Suprapubic skin (tissue), 4 donors: Measurements from ENCODE around the gene SLC38A10. TPM values are rescaled to one million over a fixed set of nuclear protein-coding genes. Genes with fewer than 3 reads are reported as not detected.
"Not testable (repeated sequence)": the region's sequence is repeated elsewhere in the genome, so short reads cannot be mapped to it uniquely, and the experiment has no call there.

Experiments used
- DNase-seq, 2 donors: peaks; one replicate each; pipeline ENCODE4 v3.0.0-alpha.2; 2019; ENCODE audit warnings: low spot score in 2 of 2
- H3K27ac ChIP-seq: fragments of 200-600 bp; sonication (generic); one replicate; pipeline ENCODE4 v1.5.1; 2019
- H3K27me3 ChIP-seq: fragments of 200-600 bp; sonication (generic); one replicate; pipeline ENCODE4 v1.5.1; 2019
- H3K36me3 ChIP-seq: fragments of 200-600 bp; sonication (generic); one replicate; pipeline ENCODE4 v1.5.1; 2019
- H3K4me1 ChIP-seq: fragments of 200-600 bp; sonication (generic); one replicate; pipeline ENCODE4 v1.5.1; 2019
- H3K4me3 ChIP-seq: fragments of 200-600 bp; sonication (generic); one replicate; pipeline ENCODE4 v1.5.1; 2019; ENCODE audit warnings: mild to moderate bottlenecking
- H3K9me3 ChIP-seq: fragments of 200-600 bp; sonication (generic); one replicate; pipeline ENCODE4 v1.5.1; 2019
- CTCF ChIP-seq, 2 donors: fragments of 200-600 bp in 1 of 2; fragments of 450-650 bp in 1 of 2; sonication (generic) in 1 of 2; IDR thresholded peaks; one replicate each; pipeline ENCODE4 v1.5.1; 2016 to 2019; ENCODE audit warnings: antibody characterized with exemption in 2 of 2, mild to moderate bottlenecking in 1 of 2, moderate library complexity in 1 of 2
- EP300 ChIP-seq: sonication (generic); formaldehyde crosslinking; IDR thresholded peaks from one replicate; pipeline ENCODE4 v1.6.1; 2017; ENCODE audit warnings: antibody characterized with exemption
- POLR2A ChIP-seq, 2 donors: fragments of 450-650 bp; IDR thresholded peaks; one replicate each; pipeline ENCODE4 v1.6.1; 2017; ENCODE audit warnings: antibody characterized with exemption in 2 of 2, mild to moderate bottlenecking in 2 of 2, moderate library complexity in 2 of 2
- POLR2AphosphoS5 ChIP-seq, 3 donors: sonication (generic); formaldehyde crosslinking; IDR thresholded peaks; one replicate each; pipeline ENCODE4 v1.6.1; 2017; ENCODE audit warnings: antibody characterized with exemption in 3 of 3
- WGBS: methylation state at CpG from one replicate; pipeline ENCODE4 v1.1.5; 2018; 5-methylcytosine and 5-hydroxymethylcytosine counted together
- total RNA-seq, 4 donors: library from RNA; depleted of rRNA; stranded (reverse); fragments of >200 nt; gene quantifications; one replicate each; pipeline ENCODE4 v1.1.0, GENCODE V29; 2016

SLC38A10 gene
- total RNA-seq, 4 donors from 2014 or later: 48.5 to 84.9 (median 69.4) TPM

GRCh38 chr17:81309859-81310839 lies 15.0 kb upstream of the SLC38A10 start:
- Histone ChIP-seq H3K36me3 (no peaks in the 10 kb centered on the region), H3K4me1 (peaks cover 19% of the 10 kb centered on the region), H3K9me3 (no peaks in the 10 kb centered on the region), H3K27me3 (no peaks in the 10 kb centered on the region), H3K4me3 (peak overlapping the region; percentile 38), H3K27ac (no peak overlapping the region)
- TF ChIP-seq POLR2A (IDR thresholded peaks at IDR 0.05): no peak
- no peak for TF ChIP-seq POLR2AphosphoS5 (IDR thresholded peaks at IDR 0.05)
- no peak for DNase-seq
- WGBS: 41% methylated on average over 15 of the region's 36 CpGs

- peaks cover 19% of the 10 kb centered on the region for H3K4me1 ChIP-seq
- TF ChIP-seq EP300: no peak
- peak; percentile 48 to 60 for TF ChIP-seq CTCF (IDR thresholded peaks at IDR 0.05)
- peak in 2 of 3 donors; percentile 22 to 35 for TF ChIP-seq POLR2AphosphoS5 (IDR thresholded peaks at IDR 0.05)
- TF ChIP-seq POLR2A (IDR thresholded peaks at IDR 0.05): no peak
- H3K27ac ChIP-seq: peak overlapping the region; percentile 58
- 2% methylated on average over 16 of the region's 22 CpGs for WGBS
- peak; percentile 97 for DNase-seq
- no peaks in the 10 kb centered on the region for H3K36me3 ChIP-seq
- no peaks in the 10 kb centered on the region for H3K9me3 ChIP-seq
- H3K27me3 ChIP-seq: no peaks in the 10 kb centered on the region
- H3K4me3 ChIP-seq: peak overlapping the region; percentile 38
Measured at GRCh38 chr17:81309140-81309858, 14.2 kb upstream of the SLC38A10 start.

- not testable (repeated sequence) for H3K9me3 ChIP-seq, H3K36me3 ChIP-seq, DNase-seq, H3K27me3 ChIP-seq
- Histone ChIP-seq H3K4me3 (peak overlapping the region; percentile 38), H3K27ac (peak overlapping the region; percentile 58), H3K4me1 (peaks cover 19% of the 10 kb centered on the region)
- 38% methylated on average over 14 of the region's 14 CpGs for WGBS
Measured at GRCh38 chr17:81308784-81309139, 13.7 kb upstream of the SLC38A10 start.

- 93% methylated on average over 17 of the region's 19 CpGs for WGBS
- no peaks in the 10 kb centered on the region for H3K9me3 ChIP-seq
- no peak for DNase-seq
- TF ChIP-seq POLR2AphosphoS5 (IDR thresholded peaks at IDR 0.05) (no peak), EP300 (no peak), CTCF (IDR thresholded peaks at IDR 0.05) (no peak), POLR2A (IDR thresholded peaks at IDR 0.05) (no peak)
- H3K27me3 ChIP-seq: no peaks in the 10 kb centered on the region
- H3K4me3 ChIP-seq: no peak overlapping the region
- no peak overlapping the region for H3K27ac ChIP-seq
- peaks cover 19% of the 10 kb centered on the region for H3K4me1 ChIP-seq
- no peaks in the 10 kb centered on the region for H3K36me3 ChIP-seq
Measured at GRCh38 chr17:81307636-81308560, 12.8 kb upstream of the SLC38A10 start.

GRCh38 chr17:81306898-81307510 lies 11.9 kb upstream of the SLC38A10 start:
- H3K4me3 ChIP-seq: no peak overlapping the region
- H3K9me3 ChIP-seq: no peaks in the 10 kb centered on the region
- H3K27ac ChIP-seq: no peak overlapping the region
- no peaks in the 10 kb centered on the region for H3K36me3 ChIP-seq
- WGBS: 89% methylated on average over 9 of the region's 17 CpGs
- TF ChIP-seq EP300 (no peak), POLR2AphosphoS5 (IDR thresholded peaks at IDR 0.05) (no peak), CTCF (IDR thresholded peaks at IDR 0.05) (no peak), POLR2A (IDR thresholded peaks at IDR 0.05) (no peak)
- peaks cover 19% of the 10 kb centered on the region for H3K4me1 ChIP-seq
- no peaks in the 10 kb centered on the region for H3K27me3 ChIP-seq
- DNase-seq: no peak
